Measurements from ENCODE around the gene TMEM253. TPM values are rescaled to one million over a fixed set of nuclear protein-coding genes. Genes with fewer than 3 reads are reported as not detected.

TMEM253 gene
- total and polyA plus RNA-seq, 2 experiments from 2014 or later = 0.59 to 0.95 TPM

DNA sequence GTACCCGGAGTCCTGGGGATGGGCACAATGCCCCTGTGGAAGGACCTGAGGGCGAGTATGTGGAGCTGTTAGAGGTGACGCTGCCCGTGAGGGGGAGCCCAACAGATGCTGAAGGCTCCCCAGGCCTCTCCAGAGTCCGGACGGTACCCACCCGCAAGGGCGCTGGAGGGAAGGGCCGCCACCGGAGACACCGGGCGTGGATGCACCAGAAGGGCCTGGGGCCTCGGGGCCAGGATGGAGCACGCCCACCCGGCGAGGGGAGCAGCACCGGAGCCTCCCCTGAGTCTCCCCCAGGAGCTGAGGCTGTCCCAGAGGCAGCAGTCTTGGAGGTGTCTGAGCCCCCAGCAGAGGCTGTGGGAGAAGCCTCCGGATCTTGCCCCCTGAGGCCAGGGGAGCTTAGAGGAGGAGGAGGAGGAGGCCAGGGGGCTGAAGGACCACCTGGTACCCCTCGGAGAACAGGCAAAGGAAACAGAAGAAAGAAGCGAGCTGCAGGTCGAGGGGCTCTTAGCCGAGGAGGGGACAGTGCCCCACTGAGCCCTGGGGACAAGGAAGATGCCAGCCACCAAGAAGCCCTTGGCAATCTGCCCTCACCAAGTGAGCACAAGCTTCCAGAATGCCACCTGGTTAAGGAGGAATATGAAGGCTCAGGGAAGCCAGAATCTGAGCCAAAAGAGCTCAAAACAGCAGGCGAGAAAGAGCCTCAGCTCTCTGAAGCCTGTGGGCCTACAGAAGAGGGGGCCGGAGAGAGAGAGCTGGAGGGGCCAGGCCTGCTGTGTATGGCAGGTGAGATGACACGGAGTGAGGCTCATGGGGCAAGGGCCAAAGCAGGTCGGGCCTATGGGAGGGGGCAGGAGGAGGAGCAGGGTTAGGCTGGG lies 26.2 kb upstream of the TMEM253 start:
- DNase-seq (ENCODE audit: low spot score) = no peak
- Mint-ChIP-seq H3K27me3 (ENCODE audit: insufficient read depth, low read depth, poor library complexity) (peaks cover 15% of the 10 kb centered on the region), H3K9me3 (no peaks in the 10 kb centered on the region; the same call in 1 of the 3 replicates), H3K4me1 (peaks cover 19% of the 10 kb centered on the region), H3K4me3 (no peak overlapping the region), H3K27ac (no peak overlapping the region), H3K36me3 (ENCODE audit: low read depth) (peaks cover 71% of the 10 kb centered on the region)
- Histone ChIP-seq H4K20me1 (replicated peaks; ENCODE audit: insufficient read depth) (peaks cover 3% of the 10 kb centered on the region; the same call in 1 of the 2 replicates), H3K4me2 (no peak overlapping the region), H2AFZ (no peak overlapping the region), H3K4me1 (ENCODE audit: insufficient read depth) (peaks cover 13% of the 10 kb centered on the region), H3K79me2 (replicated peaks; ENCODE audit: insufficient read depth) (peaks cover 6% of the 10 kb centered on the region), H3F3A (replicated peaks; ENCODE audit: low read depth) (peaks cover 10% of the 10 kb centered on the region), H3K4me3 (no peak overlapping the region), H3K27ac (ENCODE audit: low read depth) (no peak overlapping the region), H3K36me3 (ENCODE audit: insufficient read depth) (peaks cover 12% of the 10 kb centered on the region; the same call in 1 of the 2 replicates), H3K27me3 (ENCODE audit: insufficient read depth) (no peaks in the 10 kb centered on the region), H3K9me2 (ENCODE audit: insufficient read depth) (no peaks in the 10 kb centered on the region)
- ATAC-seq = no peak
- TF ChIP-seq ZNF114 (CRISPR knock-in tag; IDR thresholded peaks at IDR 0.05) (no peak), CREB1 (CRISPR knock-in tag; IDR thresholded peaks at IDR 0.05; ENCODE audit: low read depth) (no peak), POLR2AphosphoS5 (IDR thresholded peaks at IDR 0.05; ENCODE audit: low read depth) (no peak), JUNB (IDR thresholded peaks at IDR 0.05; ENCODE audit: unreplicated experiment) (no peak), STAT1 (IDR thresholded peaks at IDR 0.05; ENCODE audit: unreplicated experiment) (no peak), ZNF331 (CRISPR knock-in tag; IDR thresholded peaks at IDR 0.05; ENCODE audit: low read depth) (no peak), NANOG (IDR thresholded peaks at IDR 0.05; ENCODE audit: borderline replicate concordance) (no peak), EZH2 (IDR thresholded peaks at IDR 0.05; ENCODE audit: low read depth, unreplicated experiment) (no peak)
- TF ChIP-seq, protein P1, sequence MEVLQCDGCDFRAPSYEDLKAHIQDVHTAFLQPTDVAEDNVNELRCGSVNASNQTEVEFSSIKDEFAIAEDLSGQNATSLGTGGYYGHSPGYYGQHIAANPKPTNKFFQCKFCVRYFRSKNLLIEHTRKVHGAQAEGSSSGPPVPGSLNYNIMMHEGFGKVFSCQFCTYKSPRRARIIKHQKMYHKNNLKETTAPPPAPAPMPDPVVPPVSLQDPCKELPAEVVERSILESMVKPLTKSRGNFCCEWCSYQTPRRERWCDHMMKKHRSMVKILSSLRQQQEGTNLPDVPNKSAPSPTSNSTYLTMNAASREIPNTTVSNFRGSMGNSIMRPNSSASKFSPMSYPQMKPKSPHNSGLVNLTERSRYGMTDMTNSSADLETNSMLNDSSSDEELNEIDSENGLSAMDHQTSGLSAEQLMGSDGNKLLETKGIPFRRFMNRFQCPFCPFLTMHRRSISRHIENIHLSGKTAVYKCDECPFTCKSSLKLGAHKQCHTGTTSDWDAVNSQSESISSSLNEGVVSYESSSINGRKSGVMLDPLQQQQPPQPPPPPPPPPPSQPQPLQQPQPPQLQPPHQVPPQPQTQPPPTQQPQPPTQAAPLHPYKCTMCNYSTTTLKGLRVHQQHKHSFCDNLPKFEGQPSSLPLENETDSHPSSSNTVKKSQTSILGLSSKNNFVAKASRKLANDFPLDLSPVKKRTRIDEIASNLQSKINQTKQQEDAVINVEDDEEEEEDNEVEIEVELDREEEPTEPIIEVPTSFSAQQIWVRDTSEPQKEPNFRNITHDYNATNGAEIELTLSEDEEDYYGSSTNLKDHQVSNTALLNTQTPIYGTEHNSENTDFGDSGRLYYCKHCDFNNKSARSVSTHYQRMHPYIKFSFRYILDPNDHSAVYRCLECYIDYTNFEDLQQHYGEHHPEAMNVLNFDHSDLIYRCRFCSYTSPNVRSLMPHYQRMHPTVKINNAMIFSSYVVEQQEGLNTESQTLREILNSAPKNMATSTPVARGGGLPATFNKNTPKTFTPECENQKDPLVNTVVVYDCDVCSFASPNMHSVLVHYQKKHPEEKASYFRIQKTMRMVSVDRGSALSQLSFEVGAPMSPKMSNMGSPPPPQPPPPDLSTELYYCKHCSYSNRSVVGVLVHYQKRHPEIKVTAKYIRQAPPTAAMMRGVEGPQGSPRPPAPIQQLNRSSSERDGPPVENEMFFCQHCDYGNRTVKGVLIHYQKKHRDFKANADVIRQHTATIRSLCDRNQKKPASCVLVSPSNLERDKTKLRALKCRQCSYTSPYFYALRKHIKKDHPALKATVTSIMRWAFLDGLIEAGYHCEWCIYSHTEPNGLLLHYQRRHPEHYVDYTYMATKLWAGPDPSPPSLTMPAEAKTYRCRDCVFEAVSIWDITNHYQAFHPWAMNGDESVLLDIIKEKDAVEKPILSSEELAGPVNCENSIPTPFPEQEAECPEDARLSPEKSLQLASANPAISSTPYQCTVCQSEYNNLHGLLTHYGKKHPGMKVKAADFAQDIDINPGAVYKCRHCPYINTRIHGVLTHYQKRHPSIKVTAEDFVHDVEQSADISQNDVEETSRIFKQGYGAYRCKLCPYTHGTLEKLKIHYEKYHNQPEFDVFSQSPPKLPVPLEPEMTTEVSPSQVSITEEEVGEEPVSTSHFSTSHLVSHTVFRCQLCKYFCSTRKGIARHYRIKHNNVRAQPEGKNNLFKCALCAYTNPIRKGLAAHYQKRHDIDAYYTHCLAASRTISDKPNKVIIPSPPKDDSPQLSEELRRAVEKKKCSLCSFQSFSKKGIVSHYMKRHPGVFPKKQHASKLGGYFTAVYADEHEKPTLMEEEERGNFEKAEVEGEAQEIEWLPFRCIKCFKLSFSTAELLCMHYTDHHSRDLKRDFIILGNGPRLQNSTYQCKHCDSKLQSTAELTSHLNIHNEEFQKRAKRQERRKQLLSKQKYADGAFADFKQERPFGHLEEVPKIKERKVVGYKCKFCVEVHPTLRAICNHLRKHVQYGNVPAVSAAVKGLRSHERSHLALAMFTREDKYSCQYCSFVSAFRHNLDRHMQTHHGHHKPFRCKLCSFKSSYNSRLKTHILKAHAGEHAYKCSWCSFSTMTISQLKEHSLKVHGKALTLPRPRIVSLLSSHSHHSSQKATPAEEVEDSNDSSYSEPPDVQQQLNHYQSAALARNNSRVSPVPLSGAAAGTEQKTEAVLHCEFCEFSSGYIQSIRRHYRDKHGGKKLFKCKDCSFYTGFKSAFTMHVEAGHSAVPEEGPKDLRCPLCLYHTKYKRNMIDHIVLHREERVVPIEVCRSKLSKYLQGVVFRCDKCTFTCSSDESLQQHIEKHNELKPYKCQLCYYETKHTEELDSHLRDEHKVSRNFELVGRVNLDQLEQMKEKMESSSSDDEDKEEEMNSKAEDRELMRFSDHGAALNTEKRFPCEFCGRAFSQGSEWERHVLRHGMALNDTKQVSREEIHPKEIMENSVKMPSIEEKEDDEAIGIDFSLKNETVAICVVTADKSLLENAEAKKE (CRISPR knock-in tag; IDR thresholded peaks at IDR 0.05) = no peak
- TF ChIP-seq, protein P2, sequence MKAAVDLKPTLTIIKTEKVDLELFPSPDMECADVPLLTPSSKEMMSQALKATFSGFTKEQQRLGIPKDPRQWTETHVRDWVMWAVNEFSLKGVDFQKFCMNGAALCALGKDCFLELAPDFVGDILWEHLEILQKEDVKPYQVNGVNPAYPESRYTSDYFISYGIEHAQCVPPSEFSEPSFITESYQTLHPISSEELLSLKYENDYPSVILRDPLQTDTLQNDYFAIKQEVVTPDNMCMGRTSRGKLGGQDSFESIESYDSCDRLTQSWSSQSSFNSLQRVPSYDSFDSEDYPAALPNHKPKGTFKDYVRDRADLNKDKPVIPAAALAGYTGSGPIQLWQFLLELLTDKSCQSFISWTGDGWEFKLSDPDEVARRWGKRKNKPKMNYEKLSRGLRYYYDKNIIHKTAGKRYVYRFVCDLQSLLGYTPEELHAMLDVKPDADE (IDR thresholded peaks at IDR 0.05) = no peak
- TF ChIP-seq, protein P3, sequence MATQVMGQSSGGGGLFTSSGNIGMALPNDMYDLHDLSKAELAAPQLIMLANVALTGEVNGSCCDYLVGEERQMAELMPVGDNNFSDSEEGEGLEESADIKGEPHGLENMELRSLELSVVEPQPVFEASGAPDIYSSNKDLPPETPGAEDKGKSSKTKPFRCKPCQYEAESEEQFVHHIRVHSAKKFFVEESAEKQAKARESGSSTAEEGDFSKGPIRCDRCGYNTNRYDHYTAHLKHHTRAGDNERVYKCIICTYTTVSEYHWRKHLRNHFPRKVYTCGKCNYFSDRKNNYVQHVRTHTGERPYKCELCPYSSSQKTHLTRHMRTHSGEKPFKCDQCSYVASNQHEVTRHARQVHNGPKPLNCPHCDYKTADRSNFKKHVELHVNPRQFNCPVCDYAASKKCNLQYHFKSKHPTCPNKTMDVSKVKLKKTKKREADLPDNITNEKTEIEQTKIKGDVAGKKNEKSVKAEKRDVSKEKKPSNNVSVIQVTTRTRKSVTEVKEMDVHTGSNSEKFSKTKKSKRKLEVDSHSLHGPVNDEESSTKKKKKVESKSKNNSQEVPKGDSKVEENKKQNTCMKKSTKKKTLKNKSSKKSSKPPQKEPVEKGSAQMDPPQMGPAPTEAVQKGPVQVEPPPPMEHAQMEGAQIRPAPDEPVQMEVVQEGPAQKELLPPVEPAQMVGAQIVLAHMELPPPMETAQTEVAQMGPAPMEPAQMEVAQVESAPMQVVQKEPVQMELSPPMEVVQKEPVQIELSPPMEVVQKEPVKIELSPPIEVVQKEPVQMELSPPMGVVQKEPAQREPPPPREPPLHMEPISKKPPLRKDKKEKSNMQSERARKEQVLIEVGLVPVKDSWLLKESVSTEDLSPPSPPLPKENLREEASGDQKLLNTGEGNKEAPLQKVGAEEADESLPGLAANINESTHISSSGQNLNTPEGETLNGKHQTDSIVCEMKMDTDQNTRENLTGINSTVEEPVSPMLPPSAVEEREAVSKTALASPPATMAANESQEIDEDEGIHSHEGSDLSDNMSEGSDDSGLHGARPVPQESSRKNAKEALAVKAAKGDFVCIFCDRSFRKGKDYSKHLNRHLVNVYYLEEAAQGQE (IDR thresholded peaks at IDR 0.05; ENCODE audit: unreplicated experiment) = no peak

Data from GM23338 (cell line).